ENCODE measurements around the gene GIT1. TPM values are rescaled to one million over a fixed set of nuclear protein-coding genes. Genes with fewer than 3 reads are reported as not detected.

The GIT1 gene
- total RNA-seq, 4 donors from 2014 or later: 28.7 to 50.4 (median 39.9) TPM

DNA sequence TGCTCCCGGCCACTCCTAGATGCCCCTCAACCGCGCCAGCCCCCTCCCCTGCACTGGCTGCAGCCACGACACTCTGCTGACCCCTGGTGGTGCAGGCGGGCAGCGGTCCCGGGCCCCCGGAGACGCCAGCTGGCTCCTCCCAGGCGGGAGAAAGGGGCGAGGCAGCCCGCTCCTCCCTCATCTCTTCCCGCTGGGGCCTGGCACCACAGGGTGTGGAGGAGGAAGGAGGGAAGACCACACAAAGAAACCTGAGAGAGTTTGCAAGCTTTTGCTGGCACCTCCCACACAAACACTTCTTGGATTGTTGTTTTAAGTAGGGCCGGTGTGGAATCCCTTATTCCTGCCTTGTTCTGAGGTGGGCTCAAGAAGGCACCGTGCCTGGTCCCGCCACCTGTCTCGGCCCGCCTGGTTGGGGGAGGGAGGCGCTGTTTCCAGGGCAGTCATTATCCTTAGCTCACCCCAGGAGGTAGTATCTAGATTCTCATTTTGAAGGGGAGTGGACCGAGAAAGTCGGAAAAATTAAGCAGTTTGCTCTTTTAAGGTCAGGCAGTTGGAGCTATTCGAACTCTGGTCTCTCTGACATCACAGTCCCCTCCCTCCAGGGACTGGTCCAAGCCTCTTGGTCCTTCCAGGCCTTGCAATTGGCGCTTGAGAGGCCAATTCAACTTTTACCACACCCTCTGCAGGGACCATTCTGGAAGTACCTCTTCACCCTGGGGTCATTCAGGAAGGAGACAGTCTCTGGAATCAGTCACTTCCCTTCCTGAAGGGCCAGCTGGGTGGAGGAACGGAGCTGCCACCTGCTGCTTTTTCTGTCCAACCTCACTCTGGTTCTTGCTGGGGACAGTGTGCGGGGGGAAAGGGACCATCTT lies 2.5 kb upstream of the GIT1 start:
- H3K27me3 ChIP-seq: no peaks in the 10 kb centered on the region
- H3K27ac ChIP-seq (replicated peaks in 1 of 4): peak overlapping the region; percentile 83 to 92 (median 86)
- peak overlapping the region; percentile 38 to 99 (median 85) for H3K4me3 ChIP-seq
- peak; percentile 96 for DNase-seq (ENCODE audit: extremely low spot score)
- H3K36me3 ChIP-seq: no peaks in the 10 kb centered on the region
- 16% methylated on average over 20 of the region's 25 CpGs for WGBS
- intact Hi-C loops (cut with DNase I): no loop called here
- H3K4me1 ChIP-seq: peaks cover 57 to 80% (median 72%) of the 10 kb centered on the region in 4 donors
- no peaks in the 10 kb centered on the region for H3K9me3 ChIP-seq
- TF ChIP-seq EP300 (IDR thresholded peaks at IDR 0.05) (no peak), POLR2A (IDR thresholded peaks at IDR 0.05; ENCODE audit: low read depth) (no peak), POLR2AphosphoS5 (IDR thresholded peaks at IDR 0.05) (peak; percentile 56 to 61)
- TF ChIP-seq, protein P1, sequence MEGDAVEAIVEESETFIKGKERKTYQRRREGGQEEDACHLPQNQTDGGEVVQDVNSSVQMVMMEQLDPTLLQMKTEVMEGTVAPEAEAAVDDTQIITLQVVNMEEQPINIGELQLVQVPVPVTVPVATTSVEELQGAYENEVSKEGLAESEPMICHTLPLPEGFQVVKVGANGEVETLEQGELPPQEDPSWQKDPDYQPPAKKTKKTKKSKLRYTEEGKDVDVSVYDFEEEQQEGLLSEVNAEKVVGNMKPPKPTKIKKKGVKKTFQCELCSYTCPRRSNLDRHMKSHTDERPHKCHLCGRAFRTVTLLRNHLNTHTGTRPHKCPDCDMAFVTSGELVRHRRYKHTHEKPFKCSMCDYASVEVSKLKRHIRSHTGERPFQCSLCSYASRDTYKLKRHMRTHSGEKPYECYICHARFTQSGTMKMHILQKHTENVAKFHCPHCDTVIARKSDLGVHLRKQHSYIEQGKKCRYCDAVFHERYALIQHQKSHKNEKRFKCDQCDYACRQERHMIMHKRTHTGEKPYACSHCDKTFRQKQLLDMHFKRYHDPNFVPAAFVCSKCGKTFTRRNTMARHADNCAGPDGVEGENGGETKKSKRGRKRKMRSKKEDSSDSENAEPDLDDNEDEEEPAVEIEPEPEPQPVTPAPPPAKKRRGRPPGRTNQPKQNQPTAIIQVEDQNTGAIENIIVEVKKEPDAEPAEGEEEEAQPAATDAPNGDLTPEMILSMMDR (IDR thresholded peaks at IDR 0.05): peak in 2 of 3 experiments; percentile 93 to 95

DNA sequence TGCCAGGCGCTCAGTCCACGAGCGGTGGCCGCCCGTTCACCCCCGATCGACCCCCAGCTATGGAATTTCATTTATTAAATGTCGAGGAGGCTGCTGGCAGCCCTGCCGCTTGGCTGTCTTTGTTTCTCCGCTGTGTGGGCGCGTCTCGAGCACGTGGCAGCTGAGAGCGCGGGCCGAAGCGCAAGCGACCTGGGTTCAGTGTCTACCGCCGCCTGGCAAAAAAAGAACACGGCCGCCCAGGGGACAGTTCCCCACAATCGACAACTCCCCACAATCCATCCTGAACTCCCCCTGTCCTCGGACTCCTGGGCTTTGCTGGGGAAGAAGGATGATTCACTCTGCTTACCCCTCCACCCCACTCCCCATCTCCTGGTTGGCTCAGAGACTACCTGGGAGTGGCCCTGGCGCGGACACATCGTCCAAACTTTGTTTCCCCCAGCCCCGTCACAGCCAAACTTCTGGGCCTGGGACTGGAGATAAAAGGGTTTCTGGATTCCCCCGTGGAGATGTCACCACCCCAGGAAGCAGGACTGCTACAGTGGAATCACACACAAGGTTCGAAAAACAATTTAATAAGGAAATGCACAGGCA lies 1.8 kb upstream of the GIT1 start:
- no peaks in the 10 kb centered on the region for H3K27me3 ChIP-seq
- H3K27ac ChIP-seq (replicated peaks in 1 of 4): peak overlapping the region; percentile 83 to 92 (median 86)
- DNase-seq (ENCODE audit: extremely low spot score): no peak
- intact Hi-C loops (cut with DNase I): no loop called here
- peak overlapping the region; percentile 38 to 99 (median 85) for H3K4me3 ChIP-seq
- no peaks in the 10 kb centered on the region for H3K9me3 ChIP-seq
- peaks cover 61 to 81% (median 74%) of the 10 kb centered on the region in 4 donors for H3K4me1 ChIP-seq
- no peaks in the 10 kb centered on the region for H3K36me3 ChIP-seq
- TF ChIP-seq POLR2A (IDR thresholded peaks at IDR 0.05; ENCODE audit: low read depth): no peak
- 1% methylated on average over 14 of the region's 31 CpGs for WGBS

DNA sequence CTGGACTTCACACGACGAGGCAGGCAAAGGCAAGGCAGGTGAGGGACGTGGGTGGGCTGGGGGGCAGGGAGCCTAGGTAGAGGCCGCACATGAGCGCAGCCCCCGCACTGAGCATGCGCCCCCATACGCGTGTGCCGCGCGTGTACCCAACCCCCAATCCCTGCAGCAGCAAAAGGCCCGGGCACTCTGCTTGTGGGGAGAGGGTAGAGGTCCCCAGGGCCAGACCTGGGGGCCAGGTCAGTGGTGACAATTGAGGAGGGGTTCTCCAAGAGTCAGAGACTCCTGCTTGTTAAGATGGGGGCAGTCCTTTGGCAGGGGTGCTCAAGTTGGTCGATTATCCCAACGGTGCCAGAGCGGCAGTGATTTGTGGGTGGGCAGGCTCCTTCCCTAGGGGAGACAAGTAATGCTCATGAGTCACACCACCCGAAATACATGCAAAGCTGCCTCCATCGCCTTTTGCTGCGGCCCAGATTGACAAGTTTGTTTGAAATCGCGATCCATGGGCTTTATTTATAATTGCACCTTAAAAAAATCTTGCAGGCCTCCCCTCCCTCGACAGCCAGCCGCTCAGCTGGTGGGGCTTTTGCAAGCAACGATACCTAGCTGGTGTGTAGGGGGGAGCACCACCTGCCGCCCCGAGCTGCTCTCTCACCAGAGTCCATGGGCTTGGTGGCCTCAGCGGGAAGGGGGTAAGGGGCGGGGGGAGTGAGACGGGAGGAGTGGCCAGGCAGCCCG lies 1.1 kb upstream of the GIT1 start:
- intact Hi-C loops (cut with DNase I): no loop called here
- 23% methylated on average over 15 of the region's 30 CpGs for WGBS
- TF ChIP-seq POLR2A (IDR thresholded peaks at IDR 0.05; ENCODE audit: low read depth): no peak
- TF ChIP-seq EP300 (IDR thresholded peaks at IDR 0.05): no peak
- no peak for TF ChIP-seq POLR2AphosphoS5 (IDR thresholded peaks at IDR 0.05)
- TF ChIP-seq, protein P1 (IDR thresholded peaks at IDR 0.05): no peak
- Histone ChIP-seq H3K4me1 (peaks cover 64 to 83% (median 75%) of the 10 kb centered on the region in 4 donors), H3K27me3 (no peaks in the 10 kb centered on the region), H3K36me3 (no peaks in the 10 kb centered on the region), H3K9me3 (no peaks in the 10 kb centered on the region), H3K4me3 (peak overlapping the region; percentile 85 to 99 (median 88)), H3K27ac (replicated peaks in 1 of 4) (peak overlapping the region; percentile 83 to 92 (median 86))
- DNase-seq (ENCODE audit: extremely low spot score): no peak

DNA sequence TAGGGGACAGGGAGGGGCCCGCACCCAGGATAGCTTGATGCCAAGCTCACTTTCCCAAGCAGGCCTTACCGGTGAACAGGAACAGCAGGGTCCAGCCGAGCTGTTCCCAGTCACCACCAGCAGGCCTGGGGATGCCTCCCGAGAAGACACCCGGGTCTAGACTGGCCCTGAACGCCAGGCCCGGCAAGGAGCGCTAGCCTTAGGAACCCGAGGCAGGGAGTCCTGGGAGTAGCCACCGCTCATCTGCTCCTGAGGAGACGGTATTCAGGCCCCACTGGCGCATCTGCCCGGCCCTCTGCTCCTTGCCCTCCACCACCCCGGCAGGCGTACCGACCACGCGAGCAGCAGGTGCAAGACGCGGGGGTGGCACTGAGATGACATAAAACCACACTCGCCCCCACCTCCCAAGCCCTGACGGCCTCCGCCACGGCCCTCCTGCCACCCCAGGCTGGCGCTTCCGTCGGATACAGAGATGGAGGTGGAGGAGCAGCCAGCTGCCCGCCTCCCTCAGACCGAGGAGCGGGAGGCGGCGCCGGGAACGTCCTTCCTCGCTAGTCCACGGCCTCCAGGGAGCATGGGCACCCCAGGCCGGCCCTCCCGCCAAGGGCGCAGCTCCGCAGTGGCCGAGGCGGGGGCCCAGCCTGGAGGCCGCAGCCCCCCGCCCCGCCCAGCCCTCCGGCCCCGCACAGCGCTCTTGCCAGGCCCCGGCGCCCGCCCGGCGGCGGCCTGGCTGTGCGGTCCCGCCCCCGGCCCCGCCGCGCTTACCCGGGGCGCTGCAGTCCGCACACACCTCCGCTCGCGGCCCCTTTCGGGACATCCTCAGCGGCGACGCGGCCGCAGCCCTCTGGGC lies 661 bp downstream of the GIT1 start:
- DNase-seq (ENCODE audit: extremely low spot score): no peak
- intact Hi-C loops (cut with DNase I): loop anchor here (5.0 kb wide), 1 partner anchor 39 kb away; no protein-coding TSS in a partner anchor
- WGBS: 2% methylated on average over 10 of the region's 72 CpGs
- TF ChIP-seq POLR2A (IDR thresholded peaks at IDR 0.05; ENCODE audit: low read depth): no peak
- no peak for TF ChIP-seq POLR2AphosphoS5 (IDR thresholded peaks at IDR 0.05)
- no peak for TF ChIP-seq EP300 (IDR thresholded peaks at IDR 0.05)
- TF ChIP-seq, protein P1 (IDR thresholded peaks at IDR 0.05): no peak
- Histone ChIP-seq H3K27me3 (no peaks in the 10 kb centered on the region), H3K4me1 (peaks cover 74 to 86% (median 83%) of the 10 kb centered on the region in 4 donors), H3K9me3 (no peaks in the 10 kb centered on the region), H3K36me3 (no peaks in the 10 kb centered on the region), H3K27ac (replicated peaks in 1 of 4) (peak overlapping the region; percentile 85 to 94 (median 88)), H3K4me3 (peak overlapping the region; percentile 85 to 99 (median 88))

All from esophagus muscularis mucosa (tissue), 4 donors.